GM12878 (cell line): ENCODE measurements around the gene CTNNA2.

Experiments
- NBN ChIP-seq: fragments of 450-650 bp; IDR thresholded peaks from 2 replicates; pipeline ENCODE4 v1.6.1; 2016
- POLR2A ChIP-seq: IDR thresholded peaks from 2 replicates; pipeline ENCODE4 v1.6.1; 2011; ENCODE audit warnings: low read depth, mild to moderate bottlenecking, low read length
- POLR2AphosphoS5 ChIP-seq: IDR thresholded peaks from 2 replicates; pipeline ENCODE4 v1.6.1; 2011; ENCODE audit warnings: mild to moderate bottlenecking, low read length, inconsistent platforms
- RFX5 ChIP-seq: IDR thresholded peaks from 2 replicates; pipeline ENCODE4 v1.6.1; 2011; ENCODE audit warnings: low read depth, low read length, improper control_type of control experiment
- SIN3A ChIP-seq: IDR thresholded peaks from 2 replicates; pipeline ENCODE4 v1.6.1; 2012; ENCODE audit warnings: low read depth, low read length, improper control_type of control experiment
- SMC3 ChIP-seq: IDR thresholded peaks from 2 replicates; pipeline ENCODE4 v1.6.1; 2011; ENCODE audit warnings: low read length, improper control_type of control experiment, borderline replicate concordance
- YY1 ChIP-seq: IDR thresholded peaks from 2 replicates; pipeline ENCODE4 v1.6.1; 2011; ENCODE audit warnings: low read depth, mild to moderate bottlenecking, low read length
- ZNF217 ChIP-seq: fragments of 450-650 bp; IDR thresholded peaks from 2 replicates; pipeline ENCODE4 v1.6.1; 2017; ENCODE audit warnings: antibody characterized with exemption, mild to moderate bottlenecking

DNA sequence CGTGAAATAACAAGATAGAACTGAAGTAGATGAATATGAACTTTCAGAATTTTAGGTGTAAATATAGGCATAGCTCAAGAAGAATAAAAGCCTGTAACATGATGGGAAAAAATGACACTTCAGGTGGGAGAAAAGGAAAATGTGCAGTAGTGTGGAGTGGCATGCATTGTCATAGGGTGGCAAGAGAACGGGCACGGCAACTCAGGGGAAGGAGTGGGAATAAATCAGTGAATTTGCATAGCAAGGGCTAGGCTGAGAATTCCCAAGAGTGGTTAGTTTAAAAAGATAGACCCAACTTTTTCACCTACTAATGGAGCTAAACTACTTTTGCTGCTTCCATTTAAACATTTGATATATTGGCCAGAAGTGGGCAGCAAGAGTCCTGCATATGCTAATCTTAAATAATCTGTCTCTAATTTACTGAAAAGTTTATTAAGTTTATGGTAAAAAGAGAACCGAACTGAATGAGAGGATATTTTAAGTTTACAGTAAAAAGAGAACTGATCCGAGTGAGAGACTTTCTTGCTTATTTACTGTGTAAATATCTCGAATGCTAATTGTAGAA lies 228.1 kb downstream of the CTNNA2 start:
- no peak for TF ChIP-seq ZNF217
- no peak for TF ChIP-seq YY1
- no peak for TF ChIP-seq NBN
- TF ChIP-seq SIN3A, result no peak
- no peak for TF ChIP-seq POLR2A
- TF ChIP-seq SMC3, result no peak
- no peak for TF ChIP-seq POLR2AphosphoS5
- TF ChIP-seq RFX5, result no peak
